ENCODE results near the gene BLNK.

Gene BLNK

DNA sequence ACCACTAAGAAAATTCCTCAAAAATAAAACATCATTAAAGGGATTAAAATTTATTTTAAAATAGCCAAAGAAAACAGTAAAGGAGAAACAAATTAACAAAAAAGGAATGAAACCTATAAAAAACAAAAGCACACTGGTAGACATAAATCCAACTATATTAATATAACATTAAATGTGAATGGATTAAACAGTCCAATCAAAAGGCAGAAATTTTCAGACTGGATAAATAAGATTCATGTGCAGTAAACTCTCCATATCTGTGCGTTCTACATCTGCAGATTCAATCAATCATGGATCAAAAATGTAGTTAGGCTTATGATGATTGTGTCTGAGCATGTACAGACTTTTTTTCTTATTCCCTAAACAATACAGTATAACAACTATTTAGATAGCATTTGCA is 98.7 kb downstream of the BLNK start:
- TF ChIP-seq FOXM1 (IDR thresholded peaks at IDR 0.05; ENCODE audit: borderline replicate concordance, low read depth): no peak
- no peak for TF ChIP-seq TCF12 (IDR thresholded peaks at IDR 0.05; ENCODE audit: low read depth)
- TF ChIP-seq NFIC (IDR thresholded peaks at IDR 0.05): no peak
- no peak for TF ChIP-seq TAF1 (IDR thresholded peaks at IDR 0.05; ENCODE audit: low read depth)
- TF ChIP-seq RAD21 (IDR thresholded peaks at IDR 0.05; ENCODE audit: low read depth): no peak
- no peak for TF ChIP-seq TEAD4 (IDR thresholded peaks at IDR 0.05)
- no peak for TF ChIP-seq USF1 (IDR thresholded peaks at IDR 0.05)
- no peak for TF ChIP-seq EGR1 (IDR thresholded peaks at IDR 0.05)
- TF ChIP-seq, protein P1, sequence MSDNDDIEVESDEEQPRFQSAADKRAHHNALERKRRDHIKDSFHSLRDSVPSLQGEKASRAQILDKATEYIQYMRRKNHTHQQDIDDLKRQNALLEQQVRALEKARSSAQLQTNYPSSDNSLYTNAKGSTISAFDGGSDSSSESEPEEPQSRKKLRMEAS (IDR thresholded peaks at IDR 0.05): no peak
- no peak for TF ChIP-seq EP300 (IDR thresholded peaks at IDR 0.05; ENCODE audit: borderline replicate concordance)
- TF ChIP-seq, protein P2, sequence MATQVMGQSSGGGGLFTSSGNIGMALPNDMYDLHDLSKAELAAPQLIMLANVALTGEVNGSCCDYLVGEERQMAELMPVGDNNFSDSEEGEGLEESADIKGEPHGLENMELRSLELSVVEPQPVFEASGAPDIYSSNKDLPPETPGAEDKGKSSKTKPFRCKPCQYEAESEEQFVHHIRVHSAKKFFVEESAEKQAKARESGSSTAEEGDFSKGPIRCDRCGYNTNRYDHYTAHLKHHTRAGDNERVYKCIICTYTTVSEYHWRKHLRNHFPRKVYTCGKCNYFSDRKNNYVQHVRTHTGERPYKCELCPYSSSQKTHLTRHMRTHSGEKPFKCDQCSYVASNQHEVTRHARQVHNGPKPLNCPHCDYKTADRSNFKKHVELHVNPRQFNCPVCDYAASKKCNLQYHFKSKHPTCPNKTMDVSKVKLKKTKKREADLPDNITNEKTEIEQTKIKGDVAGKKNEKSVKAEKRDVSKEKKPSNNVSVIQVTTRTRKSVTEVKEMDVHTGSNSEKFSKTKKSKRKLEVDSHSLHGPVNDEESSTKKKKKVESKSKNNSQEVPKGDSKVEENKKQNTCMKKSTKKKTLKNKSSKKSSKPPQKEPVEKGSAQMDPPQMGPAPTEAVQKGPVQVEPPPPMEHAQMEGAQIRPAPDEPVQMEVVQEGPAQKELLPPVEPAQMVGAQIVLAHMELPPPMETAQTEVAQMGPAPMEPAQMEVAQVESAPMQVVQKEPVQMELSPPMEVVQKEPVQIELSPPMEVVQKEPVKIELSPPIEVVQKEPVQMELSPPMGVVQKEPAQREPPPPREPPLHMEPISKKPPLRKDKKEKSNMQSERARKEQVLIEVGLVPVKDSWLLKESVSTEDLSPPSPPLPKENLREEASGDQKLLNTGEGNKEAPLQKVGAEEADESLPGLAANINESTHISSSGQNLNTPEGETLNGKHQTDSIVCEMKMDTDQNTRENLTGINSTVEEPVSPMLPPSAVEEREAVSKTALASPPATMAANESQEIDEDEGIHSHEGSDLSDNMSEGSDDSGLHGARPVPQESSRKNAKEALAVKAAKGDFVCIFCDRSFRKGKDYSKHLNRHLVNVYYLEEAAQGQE (IDR thresholded peaks at IDR 0.05; ENCODE audit: low read depth): no peak
- TF ChIP-seq YY1 (IDR thresholded peaks at IDR 0.05; ENCODE audit: low read depth): no peak
- TF ChIP-seq CREB1 (IDR thresholded peaks at IDR 0.05; ENCODE audit: low read depth): no peak
- no peak for TF ChIP-seq CEBPB (IDR thresholded peaks at IDR 0.05)
- no peak for TF ChIP-seq ZBTB7A (IDR thresholded peaks at IDR 0.05; ENCODE audit: low read depth)

- TF ChIP-seq FOXM1 (IDR thresholded peaks at IDR 0.05; ENCODE audit: borderline replicate concordance, low read depth) (no peak), USF1 (IDR thresholded peaks at IDR 0.05) (no peak), TCF12 (IDR thresholded peaks at IDR 0.05; ENCODE audit: low read depth) (no peak), NFIC (IDR thresholded peaks at IDR 0.05) (no peak), TEAD4 (IDR thresholded peaks at IDR 0.05) (no peak), CEBPB (IDR thresholded peaks at IDR 0.05) (no peak), CREB1 (IDR thresholded peaks at IDR 0.05; ENCODE audit: low read depth) (no peak)
Observed at GRCh38 chr10:96170230-96170629, 101.1 kb downstream of the BLNK start.

- TF ChIP-seq TAF1 (IDR thresholded peaks at IDR 0.05; ENCODE audit: low read depth) (no peak), TEAD4 (IDR thresholded peaks at IDR 0.05) (no peak), CEBPB (IDR thresholded peaks at IDR 0.05) (no peak), ZBTB7A (IDR thresholded peaks at IDR 0.05; ENCODE audit: low read depth) (no peak), USF1 (IDR thresholded peaks at IDR 0.05) (no peak), EP300 (IDR thresholded peaks at IDR 0.05; ENCODE audit: borderline replicate concordance) (no peak), CREB1 (IDR thresholded peaks at IDR 0.05; ENCODE audit: low read depth) (no peak), RAD21 (IDR thresholded peaks at IDR 0.05; ENCODE audit: low read depth) (no peak), FOXM1 (IDR thresholded peaks at IDR 0.05; ENCODE audit: borderline replicate concordance, low read depth) (no peak), EGR1 (IDR thresholded peaks at IDR 0.05) (no peak), YY1 (IDR thresholded peaks at IDR 0.05; ENCODE audit: low read depth) (no peak), NFIC (IDR thresholded peaks at IDR 0.05) (no peak)
- TF ChIP-seq, protein P2 (IDR thresholded peaks at IDR 0.05; ENCODE audit: low read depth): no peak
Observed at GRCh38 chr10:96168546-96168945, 102.8 kb downstream of the BLNK start.

GRCh38 chr10:96165726-96166125 is 105.6 kb downstream of the BLNK start:
- TF ChIP-seq, protein P2 (IDR thresholded peaks at IDR 0.05; ENCODE audit: low read depth): no peak
- TF ChIP-seq TCF12 (IDR thresholded peaks at IDR 0.05; ENCODE audit: low read depth) (no peak), USF1 (IDR thresholded peaks at IDR 0.05) (no peak), TAF1 (IDR thresholded peaks at IDR 0.05; ENCODE audit: low read depth) (no peak), CREB1 (IDR thresholded peaks at IDR 0.05; ENCODE audit: low read depth) (no peak), TEAD4 (IDR thresholded peaks at IDR 0.05) (no peak), FOXM1 (IDR thresholded peaks at IDR 0.05; ENCODE audit: borderline replicate concordance, low read depth) (no peak), ZBTB7A (IDR thresholded peaks at IDR 0.05; ENCODE audit: low read depth) (no peak)
